GM04503 (cell line): ENCODE data around the gene AGPAT1.
A peak's percentile ranks its signal among the peaks of the same experiment; 100 is the strongest.
"Not testable (repeated sequence)": the region's sequence is repeated elsewhere in the genome, so short reads cannot be mapped to it uniquely, and the experiment has no call there.

Experiments used
- DNase-seq: peaks from one replicate; pipeline ENCODE4 v3.0.0-alpha.2; 2012; ENCODE audit warnings: low read depth

The AGPAT1 gene

DNA sequence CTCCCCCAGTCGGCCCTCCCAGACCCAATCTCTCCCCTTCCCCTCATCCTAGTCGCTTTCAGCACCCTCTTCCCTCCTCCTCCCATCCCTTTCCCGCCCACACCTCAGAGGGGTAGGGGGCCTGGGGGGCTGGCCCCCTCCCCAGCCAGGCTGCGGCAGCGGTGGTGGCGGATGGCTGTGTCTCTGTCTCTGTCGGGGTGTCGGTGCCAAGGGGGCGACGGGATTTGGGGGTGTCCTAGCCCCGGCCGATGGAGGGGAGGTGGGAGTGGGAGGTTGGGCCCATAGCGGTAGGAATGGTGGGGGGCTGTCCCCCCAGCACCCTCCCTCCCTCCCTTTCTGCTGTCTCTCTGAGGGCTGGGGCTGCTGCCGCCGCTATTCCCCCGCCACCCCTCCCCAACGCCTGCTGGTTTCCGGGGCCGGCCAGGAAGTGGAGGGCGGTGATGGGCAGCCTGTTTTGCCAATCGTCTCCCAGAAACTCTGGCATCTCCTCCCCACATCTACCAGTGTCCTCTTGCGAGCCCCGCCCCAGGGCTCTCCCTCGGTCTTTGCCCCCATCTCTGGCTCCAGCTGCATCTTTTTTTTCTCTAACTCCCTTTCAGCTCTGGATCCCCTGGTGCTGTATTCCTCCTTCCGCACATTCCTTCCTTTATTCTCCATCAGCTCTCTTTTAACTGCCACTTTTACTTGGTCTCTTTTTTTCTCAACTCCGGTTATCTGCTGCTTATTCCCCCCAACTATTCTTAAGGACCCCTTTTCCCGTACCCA lies at the start of gene AGPAT1:
AGPAT1 (minus strand) TSS at position 374 of the 765 bp plus-strand sequence. CDS start 4,588 bp downstream, outside the sequence.
- DNase-seq, result peak; percentile 84

GRCh38 chr6:32224696-32225095 lies 48.8 kb upstream of the AGPAT1 start:
- no peak for DNase-seq

- no peak for DNase-seq
These were observed 47.7 kb upstream of the AGPAT1 start, which contains the start of gene NOTCH4 for GRCh38 chr6:32223258-32224235. Gene NOTCH4, minus strand, starts transcription at chr6:32224067. Its CDS starts 139 bp downstream, at chr6:32223928.

- no peak for DNase-seq
These were observed 46.7 kb upstream of the AGPAT1 start for GRCh38 chr6:32222333-32223230.

- no peak for DNase-seq
These were observed 44.1 kb upstream of the AGPAT1 start for GRCh38 chr6:32220021-32220420.

DNA sequence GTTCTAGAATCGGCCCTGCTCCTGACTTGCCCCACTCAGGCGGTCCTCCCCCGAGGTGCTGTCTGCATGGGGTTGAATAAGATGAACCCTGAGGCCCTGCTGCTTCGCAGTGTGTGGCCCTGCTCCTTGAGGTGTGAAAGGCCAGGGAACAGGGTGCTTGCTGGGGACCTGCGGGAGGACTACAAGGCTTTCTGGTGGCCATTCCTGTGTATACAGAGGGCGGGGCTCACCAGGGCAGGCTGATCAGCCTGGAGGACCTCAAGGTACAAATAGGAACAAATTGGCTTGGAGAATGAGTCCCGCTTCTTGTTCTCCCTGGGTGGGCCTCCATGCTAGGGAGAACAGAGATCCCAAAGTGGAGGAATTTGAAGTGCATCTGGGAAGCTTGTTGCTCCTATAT lies 42.3 kb upstream of the AGPAT1 start:
- no peak for DNase-seq

DNA sequence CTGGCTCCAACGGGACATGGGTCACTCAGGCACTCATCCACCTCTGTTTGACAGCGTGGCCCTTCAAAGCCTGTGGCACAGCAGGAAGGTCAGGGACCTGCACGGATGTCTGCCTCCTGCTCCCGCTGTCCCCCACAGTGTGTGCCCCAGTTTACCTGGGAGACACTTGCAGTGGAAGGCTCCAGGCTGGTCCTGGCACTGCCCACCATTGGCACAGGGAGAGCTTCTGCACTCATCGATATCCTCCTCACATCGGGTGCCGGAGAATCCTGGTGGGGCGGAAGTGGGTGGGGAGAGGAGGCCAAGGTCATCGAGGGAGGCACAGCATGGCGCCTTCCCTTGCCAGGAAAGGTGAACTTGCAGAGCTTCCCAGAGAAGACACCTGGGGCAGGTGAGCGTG lies 41.1 kb upstream of the AGPAT1 start:
- DNase-seq, result no peak

DNA sequence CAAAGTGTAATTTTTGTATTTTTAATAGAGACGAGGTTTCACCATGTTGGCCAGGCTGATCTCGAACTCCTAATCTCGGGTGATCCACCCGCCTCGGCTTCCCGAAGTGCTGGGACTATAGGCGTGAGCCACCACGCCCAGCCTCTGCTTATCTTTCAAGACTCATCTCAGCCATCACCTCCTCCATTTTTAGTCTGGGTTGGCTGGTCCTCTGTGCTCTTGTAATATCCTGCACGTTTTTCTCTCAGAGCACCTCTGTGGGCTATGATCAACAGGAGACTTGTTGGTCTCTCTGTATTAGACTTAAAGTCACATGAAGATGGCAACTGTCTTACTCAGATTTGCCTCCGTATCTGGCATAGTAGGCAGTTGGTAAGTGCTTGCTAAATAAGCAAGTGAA lies 40.4 kb upstream of the AGPAT1 start:
- no peak for DNase-seq

- no peak for DNase-seq
These were observed 39.7 kb upstream of the AGPAT1 start for GRCh38 chr6:32215617-32216016.

DNA sequence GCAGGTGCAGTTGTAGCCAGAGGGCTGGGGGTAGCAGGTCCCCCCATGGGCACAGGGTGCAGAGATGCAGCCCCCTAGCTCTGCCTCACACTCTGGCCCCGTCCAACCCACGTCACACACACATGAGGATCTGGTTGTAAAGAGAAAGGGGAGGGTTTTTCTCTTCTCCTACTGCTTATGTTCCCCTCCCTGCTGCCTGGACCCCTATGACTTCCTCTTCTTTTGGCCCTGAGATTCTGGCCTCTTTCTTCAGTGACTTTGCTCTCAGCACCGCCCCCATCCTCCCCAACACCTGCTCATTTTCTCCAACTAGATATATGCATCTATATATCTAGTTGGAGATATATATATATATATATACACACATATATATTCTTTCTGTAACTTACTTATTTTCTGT lies 38.2 kb upstream of the AGPAT1 start:
- DNase-seq, result no peak

GRCh38 chr6:32213649-32214048 lies 37.8 kb upstream of the AGPAT1 start:
- no peak for DNase-seq

GRCh38 chr6:32212076-32212760 lies 36.3 kb upstream of the AGPAT1 start:
- no peak for DNase-seq

DNA sequence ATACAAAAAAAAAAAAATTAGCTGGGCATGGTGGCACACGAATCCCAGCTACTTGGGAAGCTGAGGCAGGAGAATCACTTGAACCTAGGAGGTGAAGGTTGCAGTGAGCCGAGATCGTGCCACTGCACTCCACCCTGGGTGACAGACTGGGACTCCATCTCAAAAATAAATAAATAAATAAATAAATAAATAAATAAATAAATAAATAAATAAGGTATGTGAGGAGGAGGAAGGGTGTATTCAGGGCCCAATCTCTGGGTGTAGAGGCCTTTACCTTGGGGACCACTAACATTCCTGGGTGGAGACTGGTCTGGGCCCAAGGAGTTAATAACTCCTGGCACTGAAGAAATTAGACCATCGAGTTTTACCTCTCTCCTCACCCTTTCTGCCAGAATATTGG lies 35.5 kb upstream of the AGPAT1 start:
- DNase-seq, result not testable (repeated sequence)

GRCh38 chr6:32210191-32210601 lies 34.3 kb upstream of the AGPAT1 start:
- DNase-seq, result no peak

DNA sequence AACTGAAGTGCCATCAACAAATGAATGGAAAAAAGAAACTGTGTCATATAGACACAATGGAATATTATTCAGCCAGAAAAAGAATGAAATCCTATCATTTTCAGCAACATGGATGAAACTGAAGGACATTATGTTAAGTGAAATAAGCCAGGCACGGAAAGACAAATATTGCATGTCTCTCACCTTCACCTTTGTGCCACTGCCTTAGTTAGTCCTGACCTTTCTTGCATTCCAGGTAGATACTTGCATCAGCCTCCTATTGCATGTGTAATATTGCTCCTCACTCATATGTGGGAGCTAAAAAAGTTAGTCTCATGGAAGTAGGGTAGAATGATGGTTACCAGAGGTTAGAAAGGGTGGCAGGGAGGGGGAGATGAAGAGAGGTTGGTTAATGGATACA lies 33.1 kb upstream of the AGPAT1 start:
- DNase-seq, result no peak

- no peak for DNase-seq
These were observed 28.4 kb upstream of the AGPAT1 start for GRCh38 chr6:32204268-32204715.

GRCh38 chr6:32203426-32204267 lies 27.8 kb upstream of the AGPAT1 start:
- DNase-seq, result no peak

DNA sequence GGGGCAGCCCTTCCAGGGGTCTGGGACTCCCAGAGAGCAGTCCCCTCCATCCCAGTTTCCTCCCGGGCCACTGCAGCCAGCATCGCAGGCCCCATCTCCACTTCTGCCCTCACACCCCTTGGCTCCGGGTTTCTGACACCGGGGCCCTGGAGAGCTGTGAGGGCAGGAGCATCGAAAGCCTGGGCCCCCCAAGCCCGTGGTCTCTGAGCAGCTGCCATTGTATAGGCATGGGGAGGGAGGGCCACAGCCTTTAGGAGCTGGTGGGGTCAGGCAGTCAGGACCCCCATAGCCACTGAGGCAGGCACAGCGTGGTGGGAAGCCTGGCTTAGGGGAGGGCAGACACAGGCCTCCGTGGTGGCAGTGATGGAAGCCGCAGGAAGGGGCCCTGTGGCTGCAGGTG lies 26.3 kb upstream of the AGPAT1 start:
- no peak for DNase-seq

DNA sequence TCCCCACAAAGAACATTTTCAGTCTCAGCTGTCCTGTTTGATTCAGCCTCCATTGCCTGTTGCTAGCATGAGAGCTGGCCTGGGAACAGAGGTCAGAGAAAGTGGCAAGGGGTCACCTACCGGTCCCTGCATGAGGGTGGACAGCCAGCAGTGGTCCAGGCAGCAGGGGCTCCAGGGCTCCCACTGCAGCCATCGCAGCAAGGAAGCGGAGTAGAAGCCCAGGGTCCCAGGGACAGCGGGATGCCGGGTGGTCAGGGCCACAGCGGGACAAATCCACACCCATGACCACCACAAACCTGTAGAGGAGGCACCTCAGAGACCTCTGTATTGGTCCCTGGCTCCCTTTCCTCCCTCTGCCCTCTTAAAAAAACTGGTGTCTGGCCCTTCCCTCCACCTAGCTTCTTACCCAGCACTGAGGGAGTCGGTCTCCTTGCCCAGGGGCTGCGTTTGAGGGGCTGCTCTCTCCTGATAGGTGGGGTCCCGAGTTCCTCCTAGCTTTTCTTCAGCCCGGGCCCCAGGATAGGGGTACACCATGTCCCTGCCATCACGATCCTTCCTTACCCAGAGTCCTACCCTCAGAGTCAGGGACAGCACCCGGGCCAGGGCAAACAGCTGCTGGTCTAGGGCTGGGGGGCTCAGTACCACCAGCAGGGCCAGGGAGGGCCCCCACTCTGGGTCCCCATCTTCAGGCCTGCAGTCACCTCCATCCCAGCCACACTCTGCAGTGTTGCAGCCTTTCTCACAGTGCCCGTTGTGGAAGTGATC lies 25.0 kb upstream of the AGPAT1 start:
- no peak for DNase-seq
